Breast epithelium (tissue), 4 donors: ENCODE data around the gene STXBP1. TPM values are rescaled to one million over a fixed set of nuclear protein-coding genes. Genes with fewer than 3 reads are reported as not detected.

Experiments
- DNase-seq, 2 donors: peaks; one replicate each; pipeline ENCODE4 v3.0.0-alpha.2; 2019; ENCODE audit warnings: low spot score in 2 of 2
- H3K27ac ChIP-seq, 2 donors: fragments of 200-600 bp; sonication (generic) in 1 of 2; one replicate each; pipeline ENCODE4 v1.5.1; 2016 to 2019; ENCODE audit warnings: mild to moderate bottlenecking in 1 of 2
- H3K27me3 ChIP-seq, 2 donors: fragments of 200-600 bp; sonication (generic) in 1 of 2; one replicate each; pipeline versions ENCODE4 v1.5.1 to v1.6.0; 2017 to 2019; ENCODE audit warnings: control low read depth in 1 of 2, mild to moderate bottlenecking in 1 of 2
- H3K36me3 ChIP-seq: fragments of 200-600 bp; one replicate; pipeline ENCODE4 v1.5.1; 2019
- H3K4me1 ChIP-seq, 2 donors: fragments of 200-600 bp; sonication (generic); one replicate each; pipeline ENCODE4 v1.5.1; 2016 to 2019; ENCODE audit warnings: control low read depth in 1 of 2
- H3K4me3 ChIP-seq, 3 donors: fragments of 200-600 bp; sonication (generic); 1 replicate in 2 of 3; 2 replicates in 1 of 3; pipeline ENCODE4 v1.5.1; 2016 to 2019; ENCODE audit warnings: mild to moderate bottlenecking in 3 of 3, moderate library complexity in 2 of 3
- H3K9me3 ChIP-seq, 2 donors: fragments of 200-600 bp; sonication (generic) in 1 of 2; one replicate each; pipeline ENCODE4 v1.5.1; 2016 to 2019; ENCODE audit warnings: control low read depth in 1 of 2
- CTCF ChIP-seq, 3 donors: fragments of 450-650 bp; IDR thresholded peaks; one replicate each; pipeline ENCODE4 v1.5.1; 2016 to 2017; ENCODE audit warnings: antibody characterized with exemption in 3 of 3, mild to moderate bottlenecking in 3 of 3, moderate library complexity in 3 of 3
- POLR2A ChIP-seq: fragments of 450-650 bp; IDR thresholded peaks from one replicate; pipeline ENCODE4 v1.6.1; 2016; ENCODE audit warnings: antibody characterized with exemption, mild to moderate bottlenecking, moderate library complexity
- POLR2AphosphoS5 ChIP-seq, 3 donors: sonication (generic); formaldehyde crosslinking; IDR thresholded peaks; one replicate each; pipeline ENCODE4 v1.6.1; 2017; ENCODE audit warnings: antibody characterized with exemption in 3 of 3
- intact Hi-C: fragments of 100-400 bp; cut with DNase I; formaldehyde crosslinking; loops from one replicate; pipeline ENCODE4 v1.15.1; 2023; ENCODE audit warnings: low total_unique reads
- total RNA-seq, 3 donors: library from RNA; depleted of rRNA; stranded (reverse); fragments of >200 nt; gene quantifications; one replicate each; pipeline ENCODE4 v1.1.0, GENCODE V29; 2016

Gene STXBP1
- total RNA-seq, 3 donors from 2014 or later: 19.0 to 45.9 (median 43.2) TPM

GRCh38 chr9:127700140-127700539 is 88.1 kb downstream of the STXBP1 start:
- DNase-seq: no peak
- Histone ChIP-seq H3K4me3 (no peak overlapping the region), H3K4me1 (no peaks in the 10 kb centered on the region), H3K9me3 (no peaks in the 10 kb centered on the region), H3K27me3 (no peaks in the 10 kb centered on the region), H3K27ac (peak overlapping the region; percentile 87 to 92), H3K36me3 (no peaks in the 10 kb centered on the region)
- TF ChIP-seq CTCF (IDR thresholded peaks at IDR 0.05) (no peak), POLR2AphosphoS5 (IDR thresholded peaks at IDR 0.05) (no peak), POLR2A (no peak)
- intact Hi-C loops: no loop called here

- intact Hi-C loops: no loop called here
- Histone ChIP-seq H3K36me3 (no peaks in the 10 kb centered on the region), H3K27ac (peak overlapping the region in 1 of 2 donors; percentile 92), H3K4me3 (no peak overlapping the region), H3K27me3 (no peaks in the 10 kb centered on the region), H3K4me1 (no peaks in the 10 kb centered on the region), H3K9me3 (no peaks in the 10 kb centered on the region)
- TF ChIP-seq POLR2A: no peak
- TF ChIP-seq CTCF (IDR thresholded peaks at IDR 0.05): no peak
- no peak for TF ChIP-seq POLR2AphosphoS5 (IDR thresholded peaks at IDR 0.05)
- no peak for DNase-seq
Observed at GRCh38 chr9:127700594-127701255, 88.6 kb downstream of the STXBP1 start.

GRCh38 chr9:127703289-127703946 is 91.3 kb downstream of the STXBP1 start:
- no peak for DNase-seq
- no peaks in the 10 kb centered on the region for H3K27me3 ChIP-seq
- H3K4me3 ChIP-seq: no peak overlapping the region
- no peaks in the 10 kb centered on the region for H3K36me3 ChIP-seq
- no peaks in the 10 kb centered on the region for H3K4me1 ChIP-seq
- H3K27ac ChIP-seq: no peak overlapping the region
- H3K9me3 ChIP-seq: no peaks in the 10 kb centered on the region
- TF ChIP-seq POLR2A: no peak
- intact Hi-C loops: no loop called here

- Histone ChIP-seq H3K36me3 (no peaks in the 10 kb centered on the region), H3K27ac (no peak overlapping the region), H3K4me3 (no peak overlapping the region), H3K9me3 (no peaks in the 10 kb centered on the region), H3K4me1 (no peaks in the 10 kb centered on the region), H3K27me3 (no peaks in the 10 kb centered on the region)
- DNase-seq: no peak
- TF ChIP-seq POLR2A (no peak), CTCF (IDR thresholded peaks at IDR 0.05) (no peak), POLR2AphosphoS5 (IDR thresholded peaks at IDR 0.05) (no peak)
- intact Hi-C loops: no loop called here
Observed at GRCh38 chr9:127705577-127706379, 93.7 kb downstream of the STXBP1 start.

GRCh38 chr9:127706836-127707241 is 94.8 kb downstream of the STXBP1 start, which contains the start of gene CFAP157:
Gene CFAP157 (plus strand): TSS chr9:127706988. CDS start chr9:127707032, 44 bp downstream.
- H3K27ac ChIP-seq: no peak within 1 kb of the TSS
- TF ChIP-seq CTCF (IDR thresholded peaks at IDR 0.05) (no peak), POLR2A (no peak), POLR2AphosphoS5 (IDR thresholded peaks at IDR 0.05) (no peak)
- H3K9me3 ChIP-seq: no peaks in the 10 kb centered on the region
- no peak for DNase-seq
- no peaks in the 10 kb centered on the region for H3K36me3 ChIP-seq
- H3K4me1 ChIP-seq: no peaks in the 10 kb centered on the region
- H3K27me3 ChIP-seq: no peaks in the 10 kb centered on the region
- intact Hi-C loops: no loop called here
- H3K4me3 ChIP-seq: no peak within 1 kb of the TSS
